HepG2 (cell line): ENCODE results near the gene AGR3. TPM values are rescaled to one million over a fixed set of nuclear protein-coding genes. Genes with fewer than 3 reads are reported as not detected.

ENCODE experiments used
- CHCHD3 ChIP-seq: sonication (generic); formaldehyde crosslinking; IDR thresholded peaks from 2 replicates; pipeline ENCODE4 v1.8.0; 2022; ENCODE audit warnings: mild to moderate bottlenecking, missing genetic modification reagents, moderate library complexity
- EHMT2 ChIP-seq: fragments of 200-600 bp; sonication (generic); IDR thresholded peaks from 2 replicates; pipeline ENCODE4 v1.7.0; 2017; ENCODE audit warnings: antibody characterized with exemption, low read depth, low read length, borderline replicate concordance
- HNRNPH1 ChIP-seq: fragments of 200-400 bp; formaldehyde crosslinking; optimal IDR thresholded peaks from 2 replicates; pipeline ENCODE3; 2017; ENCODE audit warnings: mild to moderate bottlenecking, low read depth, low read length
- NCOA1 ChIP-seq: sonication (generic); formaldehyde crosslinking; IDR thresholded peaks from 2 replicates; pipeline ENCODE4 v1.9.0; 2021; ENCODE audit warnings: missing genetic modification reagents
- PCBP2 ChIP-seq: fragments of 200-400 bp; formaldehyde crosslinking; optimal IDR thresholded peaks from 2 replicates; pipeline ENCODE3; 2018; ENCODE audit warnings: low read length, low read depth; ENCODE audit not compliant: poor library complexity, severe bottlenecking
- RBM22 ChIP-seq: fragments of 200-400 bp; formaldehyde crosslinking; optimal IDR thresholded peaks from 2 replicates; pipeline ENCODE3; 2017; ENCODE audit warnings: mild to moderate bottlenecking, low read length, moderate library complexity
- SIX4 ChIP-seq: sonication (generic); formaldehyde crosslinking; IDR thresholded peaks from 2 replicates; pipeline ENCODE4 v1.4.0; 2020; ENCODE audit warnings: missing genetic modification reagents
- SMARCC2 ChIP-seq: fragments of 450-650 bp; IDR thresholded peaks from 2 replicates; pipeline ENCODE4 v1.6.1; 2017; ENCODE audit warnings: antibody characterized with exemption, mild to moderate bottlenecking
- ZFP1 ChIP-seq: IDR thresholded peaks from 2 replicates; pipeline ENCODE4 v1.6.1; 2016
- ZNF12 ChIP-seq: sonication (generic); formaldehyde crosslinking; IDR thresholded peaks from 2 replicates; pipeline ENCODE4 v1.5.0; 2020; ENCODE audit warnings: missing genetic modification reagents
- ZNF143 ChIP-seq: sonication (generic); formaldehyde crosslinking; IDR thresholded peaks from 2 replicates; pipeline ENCODE4 v1.4.0; 2020; ENCODE audit warnings: missing genetic modification reagents
- ZNF317 ChIP-seq: sonication (generic); formaldehyde crosslinking; IDR thresholded peaks from 2 replicates; pipeline ENCODE4 v1.5.0; 2020; ENCODE audit warnings: mild to moderate bottlenecking, missing genetic modification reagents
- ZNF34 ChIP-seq: sonication (generic); formaldehyde crosslinking; IDR thresholded peaks from 2 replicates; pipeline ENCODE4 v1.4.0; 2020; ENCODE audit warnings: mild to moderate bottlenecking, missing genetic modification reagents, borderline replicate concordance
- ZNF644 ChIP-seq: IDR thresholded peaks from 2 replicates; pipeline ENCODE4 v1.6.1; 2016; ENCODE audit warnings: low read depth
- ZNF768 ChIP-seq: sonication (generic); formaldehyde crosslinking; IDR thresholded peaks from 2 replicates; pipeline ENCODE4 v1.4.0; 2020; ENCODE audit warnings: missing genetic modification reagents
- ZNF792 ChIP-seq: IDR thresholded peaks from 2 replicates; pipeline ENCODE4 v1.6.1; 2016
- ZNF850 ChIP-seq: sonication (generic); formaldehyde crosslinking; conservative IDR thresholded peaks from 2 replicates; pipeline ENCODE4 v1.9.0; 2021; ENCODE audit warnings: mild to moderate bottlenecking, missing genetic modification reagents
- ZNF879 ChIP-seq: sonication (generic); formaldehyde crosslinking; IDR thresholded peaks from 2 replicates; pipeline ENCODE4 v1.8.1; 2023; ENCODE audit warnings: missing genetic modification reagents
- polyA plus RNA-seq, 8 experiments: library from polyadenylated mRNA; depleted of rRNA in 3 of 8; stranded (reverse) in 7 of 8; unstranded in 1 of 8; fragments of >200 nt; fragmentation: Illumina TruSeq in 4 of 8; extraction: Trizol in 4 of 8; gene quantifications; 2 replicates each; pipeline versions ENCODE4 v1.2.1 to v1.2.3, GENCODE V29; 2011 to 2016; ENCODE audit warnings: low read depth in 4 of 8, missing spikeins in 1 of 8, mixed read lengths in 1 of 8; ENCODE audit not compliant: insufficient read depth in 1 of 8
- total RNA-seq, 5 experiments: library from RNA; depleted of rRNA; stranded (reverse); fragments of >200 nt; fragmentation: Illumina TruSeq; extraction: Trizol; gene quantifications; 2 replicates each; pipeline ENCODE4 v1.2.3, GENCODE V29; 2016; ENCODE audit warnings: low read depth in 1 of 5
- TF ChIP-seq, protein P1 (sequence below): sonication (generic); formaldehyde crosslinking; IDR thresholded peaks from 2 replicates; pipeline ENCODE4 v1.5.1; 2020; ENCODE audit warnings: mild to moderate bottlenecking, missing genetic modification reagents, borderline replicate concordance
- TF ChIP-seq, protein P2 (sequence below), 2 experiments: sonication (generic) in 1 of 2; formaldehyde crosslinking in 1 of 2; IDR thresholded peaks; 2 replicates each; pipeline versions ENCODE4 v1.4.0 to v1.6.1; 2016 to 2020; ENCODE audit warnings: borderline replicate concordance in 1 of 2, low read depth in 1 of 2, mild to moderate bottlenecking in 1 of 2, missing genetic modification reagents in 1 of 2
- TF ChIP-seq, protein P3 (sequence below): sonication (generic); formaldehyde crosslinking; IDR thresholded peaks from 2 replicates; pipeline ENCODE4 v1.5.0; 2020; ENCODE audit warnings: missing genetic modification reagents, mild to moderate bottlenecking, borderline replicate concordance
- TF ChIP-seq, protein P4 (sequence below): IDR thresholded peaks from 2 replicates; pipeline ENCODE4 v1.6.1; 2016

Gene AGR3
- total and polyA plus RNA-seq, 2 of the 13 experiments (the other 11 are each of a cell fraction or from before 2014, with no cell fraction given) = not detected

DNA sequence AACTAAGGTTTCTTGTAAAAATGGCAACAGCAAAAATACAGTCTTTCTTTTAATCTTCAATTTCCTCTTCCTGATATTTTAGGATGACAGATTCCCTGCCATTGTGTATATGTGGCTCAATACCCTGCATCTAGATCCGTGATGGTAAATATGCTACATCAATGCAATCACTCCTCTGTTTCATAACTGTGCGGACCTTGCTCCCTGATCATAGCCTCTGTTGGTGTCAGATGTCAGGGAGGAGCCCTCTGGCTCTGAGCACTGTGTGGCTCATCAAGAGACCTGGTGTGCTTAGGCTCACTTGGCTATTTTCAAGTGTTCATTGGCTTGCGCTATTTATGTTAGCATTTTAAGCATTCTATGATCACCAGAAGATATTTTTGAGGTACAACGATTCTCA, 33.0 kb upstream of the AGR3 start (continued):
- TF ChIP-seq, protein P1, sequence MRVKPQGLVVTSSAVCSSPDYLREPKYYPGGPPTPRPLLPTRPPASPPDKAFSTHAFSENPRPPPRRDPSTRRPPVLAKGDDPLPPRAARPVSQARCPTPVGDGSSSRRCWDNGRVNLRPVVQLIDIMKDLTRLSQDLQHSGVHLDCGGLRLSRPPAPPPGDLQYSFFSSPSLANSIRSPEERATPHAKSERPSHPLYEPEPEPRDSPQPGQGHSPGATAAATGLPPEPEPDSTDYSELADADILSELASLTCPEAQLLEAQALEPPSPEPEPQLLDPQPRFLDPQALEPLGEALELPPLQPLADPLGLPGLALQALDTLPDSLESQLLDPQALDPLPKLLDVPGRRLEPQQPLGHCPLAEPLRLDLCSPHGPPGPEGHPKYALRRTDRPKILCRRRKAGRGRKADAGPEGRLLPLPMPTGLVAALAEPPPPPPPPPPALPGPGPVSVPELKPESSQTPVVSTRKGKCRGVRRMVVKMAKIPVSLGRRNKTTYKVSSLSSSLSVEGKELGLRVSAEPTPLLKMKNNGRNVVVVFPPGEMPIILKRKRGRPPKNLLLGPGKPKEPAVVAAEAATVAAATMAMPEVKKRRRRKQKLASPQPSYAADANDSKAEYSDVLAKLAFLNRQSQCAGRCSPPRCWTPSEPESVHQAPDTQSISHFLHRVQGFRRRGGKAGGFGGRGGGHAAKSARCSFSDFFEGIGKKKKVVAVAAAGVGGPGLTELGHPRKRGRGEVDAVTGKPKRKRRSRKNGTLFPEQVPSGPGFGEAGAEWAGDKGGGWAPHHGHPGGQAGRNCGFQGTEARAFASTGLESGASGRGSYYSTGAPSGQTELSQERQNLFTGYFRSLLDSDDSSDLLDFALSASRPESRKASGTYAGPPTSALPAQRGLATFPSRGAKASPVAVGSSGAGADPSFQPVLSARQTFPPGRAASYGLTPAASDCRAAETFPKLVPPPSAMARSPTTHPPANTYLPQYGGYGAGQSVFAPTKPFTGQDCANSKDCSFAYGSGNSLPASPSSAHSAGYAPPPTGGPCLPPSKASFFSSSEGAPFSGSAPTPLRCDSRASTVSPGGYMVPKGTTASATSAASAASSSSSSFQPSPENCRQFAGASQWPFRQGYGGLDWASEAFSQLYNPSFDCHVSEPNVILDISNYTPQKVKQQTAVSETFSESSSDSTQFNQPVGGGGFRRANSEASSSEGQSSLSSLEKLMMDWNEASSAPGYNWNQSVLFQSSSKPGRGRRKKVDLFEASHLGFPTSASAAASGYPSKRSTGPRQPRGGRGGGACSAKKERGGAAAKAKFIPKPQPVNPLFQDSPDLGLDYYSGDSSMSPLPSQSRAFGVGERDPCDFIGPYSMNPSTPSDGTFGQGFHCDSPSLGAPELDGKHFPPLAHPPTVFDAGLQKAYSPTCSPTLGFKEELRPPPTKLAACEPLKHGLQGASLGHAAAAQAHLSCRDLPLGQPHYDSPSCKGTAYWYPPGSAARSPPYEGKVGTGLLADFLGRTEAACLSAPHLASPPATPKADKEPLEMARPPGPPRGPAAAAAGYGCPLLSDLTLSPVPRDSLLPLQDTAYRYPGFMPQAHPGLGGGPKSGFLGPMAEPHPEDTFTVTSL (CRISPR knock-in tag) = peak; percentile 67; the same call in 1 of the 2 replicates
- 0 out of 2 replicates have a peak, but pooled peaks have one; percentile 81 for TF ChIP-seq ZFP1
- TF ChIP-seq, protein P2, sequence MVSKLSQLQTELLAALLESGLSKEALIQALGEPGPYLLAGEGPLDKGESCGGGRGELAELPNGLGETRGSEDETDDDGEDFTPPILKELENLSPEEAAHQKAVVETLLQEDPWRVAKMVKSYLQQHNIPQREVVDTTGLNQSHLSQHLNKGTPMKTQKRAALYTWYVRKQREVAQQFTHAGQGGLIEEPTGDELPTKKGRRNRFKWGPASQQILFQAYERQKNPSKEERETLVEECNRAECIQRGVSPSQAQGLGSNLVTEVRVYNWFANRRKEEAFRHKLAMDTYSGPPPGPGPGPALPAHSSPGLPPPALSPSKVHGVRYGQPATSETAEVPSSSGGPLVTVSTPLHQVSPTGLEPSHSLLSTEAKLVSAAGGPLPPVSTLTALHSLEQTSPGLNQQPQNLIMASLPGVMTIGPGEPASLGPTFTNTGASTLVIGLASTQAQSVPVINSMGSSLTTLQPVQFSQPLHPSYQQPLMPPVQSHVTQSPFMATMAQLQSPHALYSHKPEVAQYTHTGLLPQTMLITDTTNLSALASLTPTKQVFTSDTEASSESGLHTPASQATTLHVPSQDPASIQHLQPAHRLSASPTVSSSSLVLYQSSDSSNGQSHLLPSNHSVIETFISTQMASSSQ (IDR thresholded peaks at IDR 0.05; ENCODE audit: low read depth) = no peak
- TF ChIP-seq, protein P2 (CRISPR knock-in tag; IDR thresholded peaks at IDR 0.05; ENCODE audit: borderline replicate concordance) = no peak
- no peak for TF ChIP-seq ZNF34 (CRISPR knock-in tag)
- TF ChIP-seq ZNF644 = peak; percentile 87; the same call in 1 of the 2 replicates
- no peak for TF ChIP-seq ZNF143 (CRISPR knock-in tag)
- TF ChIP-seq ZNF317 = no peak
- TF ChIP-seq PCBP2 = no peak
- no peak for TF ChIP-seq RBM22
- no peak for TF ChIP-seq HNRNPH1
- no peak for TF ChIP-seq SMARCC2
- TF ChIP-seq EHMT2 = no peak; the same call in 1 of the 2 replicates
- TF ChIP-seq ZNF850 (CRISPR knock-in tag) = no peak
- TF ChIP-seq, protein P3, sequence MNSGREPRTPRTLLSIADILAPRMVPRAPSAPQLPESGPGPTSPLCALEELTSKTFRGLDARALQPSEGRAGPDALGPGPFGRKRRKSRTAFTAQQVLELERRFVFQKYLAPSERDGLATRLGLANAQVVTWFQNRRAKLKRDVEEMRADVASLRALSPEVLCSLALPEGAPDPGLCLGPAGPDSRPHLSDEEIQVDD (CRISPR knock-in tag) = no peak
- peak; percentile 100 for TF ChIP-seq SIX4 (CRISPR knock-in tag)
- TF ChIP-seq ZNF768 (CRISPR knock-in tag) = no peak
- TF ChIP-seq CHCHD3 (CRISPR knock-in tag) = no peak
- TF ChIP-seq ZNF792 = 0 out of 2 replicates have a peak, but pooled peaks have one; percentile 21
- no peak for TF ChIP-seq ZNF879 (CRISPR knock-in tag)
- TF ChIP-seq, protein P4, sequence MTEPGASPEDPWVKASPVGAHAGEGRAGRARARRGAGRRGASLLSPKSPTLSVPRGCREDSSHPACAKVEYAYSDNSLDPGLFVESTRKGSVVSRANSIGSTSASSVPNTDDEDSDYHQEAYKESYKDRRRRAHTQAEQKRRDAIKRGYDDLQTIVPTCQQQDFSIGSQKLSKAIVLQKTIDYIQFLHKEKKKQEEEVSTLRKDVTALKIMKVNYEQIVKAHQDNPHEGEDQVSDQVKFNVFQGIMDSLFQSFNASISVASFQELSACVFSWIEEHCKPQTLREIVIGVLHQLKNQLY (CRISPR knock-in tag) = peak; percentile 71
- peak; percentile 69; the same call in 1 of the 2 replicates for TF ChIP-seq ZNF12 (CRISPR knock-in tag)
- no peak for TF ChIP-seq NCOA1 (CRISPR knock-in tag)
